ENCODE results near the gene HBP1. TPM values are rescaled to one million over a fixed set of nuclear protein-coding genes. Genes with fewer than 3 reads are reported as not detected.

HBP1 gene
- total RNA-seq, 2 donors from 2014 or later = 41.1 to 58.0 TPM

Other genes starting within 250 kb of the HBP1 start
- gene PRKAR2B, start 124.3 kb upstream of the HBP1 start, total RNA-seq = 1 to 10 TPM; 1.1 to 1.6 TPM